TTC549 (cell line): Measurements from ENCODE around the gene EIF3I.
"Not testable (repeated sequence)": the region's sequence is repeated elsewhere in the genome, so short reads cannot be mapped to it uniquely, and the experiment has no call there.

Experiments used
- FAIRE-seq: peaks from 2 replicates; lab custom pipeline; 2012; peaks lifted over from hg19 to GRCh38; lab: Jason Lieb, UNC

The EIF3I gene

DNA sequence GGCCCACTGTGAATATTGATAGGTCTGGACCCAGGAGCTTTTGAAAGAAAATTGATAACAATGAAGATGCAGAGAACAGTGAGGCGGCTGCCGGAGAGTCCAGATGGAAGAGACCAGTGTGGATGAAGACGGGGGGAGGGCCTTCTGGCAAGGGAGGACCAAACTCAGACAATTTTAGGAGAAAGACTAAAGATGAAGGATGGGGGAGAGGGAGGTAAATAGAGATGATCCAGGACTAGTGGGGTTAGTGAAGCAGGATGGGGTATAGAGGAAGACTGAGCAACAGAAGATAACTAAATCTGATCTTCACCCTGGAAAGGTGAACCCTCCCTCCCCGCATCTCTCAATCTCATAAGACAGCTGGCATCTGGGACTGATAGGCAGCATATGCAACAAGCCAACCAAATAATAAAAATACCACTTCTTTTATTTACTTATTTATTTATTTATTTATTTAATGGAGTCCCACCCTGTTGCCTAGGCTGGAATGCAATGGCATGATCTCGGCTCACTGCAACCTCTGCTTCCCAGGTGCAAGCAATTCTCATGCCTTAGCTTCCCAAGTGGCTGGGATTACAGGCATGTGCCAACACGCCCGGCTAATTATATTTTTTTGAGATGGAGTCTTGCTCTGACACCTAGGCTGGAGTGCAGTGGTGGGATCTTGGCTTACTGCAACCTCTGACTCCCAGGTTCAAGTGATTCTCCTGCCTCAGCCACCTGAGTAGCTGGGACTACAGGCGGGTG lies 10.5 kb downstream of the EIF3I start:
- no peak for FAIRE-seq

DNA sequence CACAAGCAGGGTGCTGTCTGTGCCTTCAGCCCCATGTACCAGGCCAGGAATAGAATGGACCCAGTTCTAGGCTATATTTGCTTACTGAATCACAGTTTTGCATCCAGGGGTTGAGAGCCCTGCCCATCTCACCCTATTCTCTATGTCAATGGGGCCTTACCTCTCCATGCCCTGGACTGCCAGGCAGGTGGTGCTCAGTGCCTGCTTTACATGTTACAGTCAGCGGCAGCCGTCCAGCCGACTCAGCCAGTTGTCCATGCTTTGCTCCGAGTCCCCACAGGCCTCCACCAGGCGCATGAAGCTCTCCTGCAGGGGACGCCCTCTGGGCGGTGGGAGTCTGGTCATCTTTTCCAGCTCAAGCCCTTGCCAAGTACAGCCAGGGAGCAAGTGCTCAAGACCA lies 12.6 kb downstream of the EIF3I start:
- FAIRE-seq = no peak

DNA sequence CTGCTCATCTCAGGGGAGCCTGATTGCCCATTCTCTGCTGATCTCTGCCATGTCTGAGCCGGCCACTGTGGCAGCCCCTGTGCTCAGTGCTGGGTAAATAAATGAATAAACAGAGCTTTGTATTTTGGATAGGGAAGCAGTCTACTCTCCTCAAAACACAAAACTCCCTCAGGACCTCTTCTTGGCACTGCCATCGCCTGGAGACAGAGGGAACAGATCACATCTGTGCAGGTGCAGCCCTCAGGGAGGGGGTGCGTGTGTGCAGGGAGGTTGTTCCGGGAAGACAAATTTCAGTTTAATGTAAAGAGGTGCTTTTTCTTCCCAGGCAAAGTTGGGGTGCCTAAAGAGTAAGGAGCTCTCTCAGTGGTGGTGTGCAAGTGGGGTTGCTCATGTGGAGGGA lies 17.1 kb downstream of the EIF3I start:
- FAIRE-seq = no peak

DNA sequence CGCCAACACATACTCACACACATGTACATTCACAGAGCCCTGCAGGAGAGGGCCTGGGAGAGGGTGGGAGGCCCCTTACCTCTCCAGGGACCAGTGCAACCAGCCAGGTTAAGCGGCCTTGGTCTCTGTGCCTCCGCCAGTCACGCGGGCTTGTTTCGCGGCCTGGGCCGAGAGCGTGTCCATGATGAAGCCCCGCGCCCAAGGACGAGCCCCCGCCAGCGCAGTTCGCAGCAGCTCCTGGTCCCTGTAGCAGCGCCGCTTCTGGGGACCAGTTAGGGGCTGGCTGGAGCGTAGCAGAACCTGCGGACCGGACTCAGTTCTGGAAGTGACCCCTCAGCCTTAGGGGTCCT lies 17.6 kb downstream of the EIF3I start:
- no peak for FAIRE-seq

- FAIRE-seq = no peak
Measured at GRCh38 chr1:32240140-32240951, 18.1 kb downstream of the EIF3I start.

GRCh38 chr1:32241001-32241763 lies 19.0 kb downstream of the EIF3I start:
- FAIRE-seq = no peak

- no peak for FAIRE-seq
Measured at GRCh38 chr1:32242341-32242851, 20.2 kb downstream of the EIF3I start.

- no peak for FAIRE-seq
Measured at GRCh38 chr1:32246888-32247273, 24.7 kb downstream of the EIF3I start, which contains the start of gene FAM167B. Gene FAM167B, plus strand, starts transcription at chr1:32247222. Its CDS starts 200 bp downstream, at chr1:32247422.

DNA sequence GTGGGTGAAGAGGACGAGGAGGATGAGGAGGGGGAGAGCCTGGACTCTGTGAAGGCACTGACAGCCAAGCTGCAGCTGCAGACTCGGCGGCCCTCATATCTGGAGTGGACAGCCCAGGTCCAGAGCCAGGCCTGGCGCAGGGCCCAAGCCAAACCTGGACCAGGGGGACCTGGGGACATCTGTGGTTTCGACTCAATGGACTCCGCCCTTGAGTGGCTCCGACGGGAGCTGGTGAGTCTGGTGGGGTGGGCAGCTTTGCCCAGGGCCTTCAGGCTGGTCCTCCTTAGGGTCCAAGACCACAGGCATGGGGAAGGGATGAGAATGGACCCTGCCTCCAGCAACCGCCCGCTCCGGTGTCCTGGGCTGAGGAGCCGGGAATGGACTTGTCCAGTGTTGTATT lies 25.2 kb downstream of the EIF3I start:
- no peak for FAIRE-seq

- FAIRE-seq = no peak
Measured at GRCh38 chr1:32247983-32248889, 26.0 kb downstream of the EIF3I start.

DNA sequence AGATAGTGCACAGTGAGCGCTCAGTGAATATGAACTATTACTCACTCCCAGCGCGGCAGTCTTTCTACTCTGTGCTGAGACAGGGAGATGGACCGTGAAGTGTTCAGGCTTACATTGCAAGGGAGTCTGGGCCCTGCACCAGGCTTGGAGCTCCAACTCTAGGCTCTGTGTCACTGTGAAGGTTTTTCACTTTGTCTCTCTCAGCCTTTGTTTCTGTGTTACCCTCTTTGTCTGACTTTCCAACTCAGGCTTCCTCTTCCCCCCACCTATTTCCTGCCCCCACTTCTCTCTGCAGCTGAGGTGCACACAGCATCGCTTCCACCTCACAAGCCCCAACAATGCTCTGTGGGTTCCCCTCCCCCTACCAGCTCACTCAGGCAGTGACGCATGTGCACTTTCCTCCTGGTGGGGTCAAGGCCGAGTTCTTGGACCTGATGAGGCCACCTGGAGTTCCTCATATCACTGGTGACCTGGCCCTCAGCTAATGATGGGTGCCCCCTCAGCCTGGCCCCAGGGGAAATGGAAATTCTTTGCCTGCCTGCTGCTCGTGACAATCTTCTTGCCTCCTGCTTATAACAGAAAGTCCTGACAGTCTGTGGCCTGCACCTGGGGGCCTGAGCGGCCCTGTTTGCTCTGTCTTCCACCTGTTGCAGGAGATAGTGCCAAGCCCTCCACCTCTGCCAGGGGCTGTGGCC lies 27.8 kb downstream of the EIF3I start:
- FAIRE-seq = no peak

- FAIRE-seq = no peak
Measured at GRCh38 chr1:32250893-32251716, 28.9 kb downstream of the EIF3I start, which contains the start of gene LCK. Gene LCK, plus strand, starts transcription at chr1:32251265. Its CDS starts 23,065 bp downstream, at chr1:32274330.

DNA sequence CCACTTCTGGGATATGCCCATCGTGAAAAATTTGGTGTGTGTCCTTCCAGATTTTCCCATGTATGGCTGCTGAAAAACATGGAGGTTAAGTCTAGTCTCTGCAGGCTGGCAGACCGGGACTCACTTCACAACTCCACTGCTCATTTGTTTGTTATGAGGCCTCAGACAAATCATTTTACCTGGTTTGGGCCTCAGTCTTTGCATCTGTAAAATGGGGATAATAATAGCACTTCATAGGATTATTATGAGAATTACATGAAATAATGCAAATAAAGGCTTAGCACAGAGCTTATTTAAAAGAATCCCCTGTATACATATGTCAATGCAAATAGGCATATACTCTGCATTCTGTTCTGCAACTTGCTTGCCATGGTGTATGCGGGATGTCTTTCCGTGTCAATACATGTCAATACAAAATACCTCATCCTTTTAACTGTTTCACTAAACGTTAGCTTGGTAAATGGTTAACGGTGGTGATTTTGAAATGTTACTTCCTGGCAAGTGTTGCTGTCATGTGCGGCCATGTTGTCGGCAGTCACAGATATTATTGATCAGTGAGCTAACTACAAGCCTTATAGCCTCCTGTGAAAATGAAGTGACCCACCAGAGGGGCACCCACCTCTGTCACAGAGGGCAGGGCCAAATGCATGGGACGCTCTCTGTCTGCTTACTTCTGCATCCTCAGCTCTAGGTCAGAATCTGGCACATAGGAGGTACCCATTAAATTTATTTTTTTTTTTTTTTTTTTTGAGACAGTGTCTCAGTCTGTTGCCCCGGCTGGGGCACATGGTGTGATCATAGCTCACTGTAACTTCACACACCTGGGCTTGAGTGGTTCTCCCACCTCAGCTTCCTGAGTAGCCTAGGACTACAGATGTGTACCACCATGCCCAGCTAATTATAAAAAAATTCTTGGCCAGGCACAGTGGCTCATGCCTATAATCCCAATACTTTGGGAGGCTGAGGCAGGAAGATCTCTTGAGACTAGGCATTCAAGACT lies 33.2 kb downstream of the EIF3I start:
- no peak for FAIRE-seq

GRCh38 chr1:32256473-32257226 lies 34.4 kb downstream of the EIF3I start:
- FAIRE-seq = no peak

- FAIRE-seq = no peak
Measured at GRCh38 chr1:32257227-32257508, 35.0 kb downstream of the EIF3I start.

DNA sequence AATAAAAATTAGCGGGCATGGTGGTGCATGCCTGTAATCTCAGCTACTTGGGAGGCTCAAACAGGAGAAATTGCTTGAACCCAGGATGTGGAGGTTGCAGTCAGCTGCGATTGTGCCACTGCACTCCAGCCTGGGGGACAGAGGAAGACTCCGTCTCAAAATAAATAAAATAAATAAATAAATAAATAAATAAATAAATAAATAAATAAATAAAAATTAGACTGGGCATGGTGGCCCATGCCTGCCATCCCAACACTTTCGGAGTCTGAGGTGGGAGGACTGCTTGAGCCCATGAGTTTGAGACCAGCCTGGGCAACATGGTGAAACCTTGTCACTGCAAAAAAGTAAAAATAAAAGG lies 41.0 kb downstream of the EIF3I start:
- not testable (repeated sequence) for FAIRE-seq

GRCh38 chr1:32263744-32264143 lies 41.5 kb downstream of the EIF3I start:
- FAIRE-seq = no peak

GRCh38 chr1:32265846-32266245 lies 43.6 kb downstream of the EIF3I start:
- FAIRE-seq = no peak
